Aorta (tissue), 5 donors: Measurements from ENCODE around the gene RHBG. TPM values are rescaled to one million over a fixed set of nuclear protein-coding genes. Genes with fewer than 3 reads are reported as not detected.

Experiments used
- ATAC-seq: fragments of 200-7000 bp; cut with Tn5 transposase; one replicate; pipeline ENCODE4 v1.9.1; 2022; ENCODE audit warnings: moderate library complexity; ENCODE audit not compliant: low FRiP score
- DNase-seq, 2 donors: peaks; one replicate each; pipeline ENCODE4 v3.0.0-alpha.2; 2020
- H3K27ac ChIP-seq, 2 donors: one replicate each; pipeline ENCODE4 v1.5.1; 2013; ENCODE audit warnings: low read length in 2 of 2, mild to moderate bottlenecking in 2 of 2, moderate library complexity in 2 of 2, control low read depth in 1 of 2, inconsistent platforms in 1 of 2, low read depth in 1 of 2
- H3K27me3 ChIP-seq, 2 donors: one replicate each; pipeline ENCODE4 v1.6.1; 2013; ENCODE audit warnings: control low read depth in 1 of 2, low read length in 1 of 2, mild to moderate bottlenecking in 1 of 2, moderate library complexity in 1 of 2; ENCODE audit not compliant: insufficient read depth in 2 of 2, control insufficient read depth in 1 of 2
- H3K36me3 ChIP-seq, 2 donors: one replicate each; pipeline ENCODE4 v1.6.1; 2013; ENCODE audit warnings: control low read depth in 1 of 2, low read length in 1 of 2, mild to moderate bottlenecking in 1 of 2; ENCODE audit not compliant: insufficient read depth in 2 of 2, control insufficient read depth in 1 of 2
- H3K4me1 ChIP-seq, 2 donors: one replicate each; pipeline ENCODE4 v1.6.1; 2013; ENCODE audit warnings: low read length in 2 of 2, control low read depth in 1 of 2, mild to moderate bottlenecking in 1 of 2, moderate library complexity in 1 of 2; ENCODE audit not compliant: insufficient read depth in 2 of 2, control insufficient read depth in 1 of 2
- H3K4me3 ChIP-seq, 2 donors: one replicate each; pipeline ENCODE4 v1.5.1; 2013; ENCODE audit warnings: low read length in 2 of 2, control low read depth in 1 of 2, mild to moderate bottlenecking in 1 of 2
- H3K9me3 ChIP-seq: one replicate; pipeline ENCODE4 v1.6.1; 2013; ENCODE audit warnings: mild to moderate bottlenecking, low read length; ENCODE audit not compliant: control insufficient read depth
- WGBS, 2 donors: extraction: QIAGEN DNeasy Blood & Tissue Kit; methylation state at CpG; one replicate each; pipeline ENCODE4 v1.1.7; 2013; 5-methylcytosine and 5-hydroxymethylcytosine counted together
- intact Hi-C, 2 donors: fragments of 100-400 bp; cut with DNase I; formaldehyde crosslinking; loops; one replicate each; pipeline versions ENCODE4 v1.14.2 to v1.15.0; 2022
- polyA plus RNA-seq, 2 donors: library from polyadenylated mRNA; stranded (reverse); fragments of 200-250 nt; gene quantifications; one replicate each; pipeline ENCODE4 v1.2.3, GENCODE V29; 2013
- total RNA-seq, 2 donors: library from RNA; stranded (reverse); fragmentation: NEBNext Ultra II Directional; extraction: Animal tissue kit (Norgen Biotek cat#: 25700); gene quantifications; one replicate each; pipeline ENCODE4 v1.2.1, GENCODE V29; 2021
- donor health status: healthy with polysubstance abuse.
- donor health status: Bipolar disorder and iron deficiency.
- donor health status: DM: no; HTN: no; CAD: no.
- donor health status: DM: no; HTN: no; CAD: no.
- donor health status: DM: yes; HTN: yes; CAD: no.

The RHBG gene
- total and polyA plus RNA-seq, 4 donors = not detected

- intact Hi-C loops = no loop called here
- no peak overlapping the region for H3K27ac ChIP-seq
- no peaks in the 10 kb centered on the region for H3K4me1 ChIP-seq
- H3K27me3 ChIP-seq = peaks cover 0 to 2% of the 10 kb centered on the region in 2 donors
- no peak for ATAC-seq
- H3K4me3 ChIP-seq = no peak overlapping the region
- no peak for DNase-seq
- no peaks in the 10 kb centered on the region for H3K9me3 ChIP-seq
- H3K36me3 ChIP-seq = no peaks in the 10 kb centered on the region
Observed at GRCh38 chr1:156393095-156393494, 24.1 kb downstream of the RHBG start.

DNA sequence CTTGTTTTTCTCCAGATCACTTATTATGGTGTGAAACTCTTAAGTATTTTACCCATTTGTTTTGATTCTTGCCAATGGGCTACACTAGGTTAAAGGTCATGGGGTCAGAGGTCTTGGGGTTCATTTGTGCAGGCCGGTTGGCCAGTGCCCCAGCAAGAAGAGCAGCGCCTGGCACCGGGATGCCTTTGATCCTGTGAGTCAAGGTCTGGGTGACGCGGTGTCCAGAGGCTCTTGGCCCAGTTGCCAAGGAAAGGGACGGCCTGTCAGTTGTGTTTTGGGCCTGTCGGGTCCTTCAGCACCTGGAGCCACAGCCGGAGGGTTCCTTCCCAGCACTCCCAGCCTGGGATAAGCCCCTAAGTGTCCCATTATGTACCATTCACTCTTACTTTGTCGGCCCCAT lies 25.1 kb downstream of the RHBG start:
- intact Hi-C loops = no loop called here
- no peak for ATAC-seq
- WGBS, 2 donors = 88 to 92% methylated on average over 9 of the region's 9 CpGs
- no peaks in the 10 kb centered on the region for H3K9me3 ChIP-seq
- no peaks in the 10 kb centered on the region for H3K4me1 ChIP-seq
- no peaks in the 10 kb centered on the region for H3K36me3 ChIP-seq
- no peaks in the 10 kb centered on the region for H3K27me3 ChIP-seq
- H3K27ac ChIP-seq = no peak overlapping the region
- H3K4me3 ChIP-seq = no peak overlapping the region
- no peak for DNase-seq

- H3K4me3 ChIP-seq = no peak overlapping the region
- 88 to 90% methylated on average over 16 of the region's 16 CpGs for WGBS, 2 donors
- no peaks in the 10 kb centered on the region for H3K27me3 ChIP-seq
- intact Hi-C loops = no loop called here
- no peak for ATAC-seq
- no peaks in the 10 kb centered on the region for H3K4me1 ChIP-seq
- no peak for DNase-seq
- no peak overlapping the region for H3K27ac ChIP-seq
- no peaks in the 10 kb centered on the region for H3K36me3 ChIP-seq
- no peaks in the 10 kb centered on the region for H3K9me3 ChIP-seq
Observed at GRCh38 chr1:156394835-156395461, 25.9 kb downstream of the RHBG start.

DNA sequence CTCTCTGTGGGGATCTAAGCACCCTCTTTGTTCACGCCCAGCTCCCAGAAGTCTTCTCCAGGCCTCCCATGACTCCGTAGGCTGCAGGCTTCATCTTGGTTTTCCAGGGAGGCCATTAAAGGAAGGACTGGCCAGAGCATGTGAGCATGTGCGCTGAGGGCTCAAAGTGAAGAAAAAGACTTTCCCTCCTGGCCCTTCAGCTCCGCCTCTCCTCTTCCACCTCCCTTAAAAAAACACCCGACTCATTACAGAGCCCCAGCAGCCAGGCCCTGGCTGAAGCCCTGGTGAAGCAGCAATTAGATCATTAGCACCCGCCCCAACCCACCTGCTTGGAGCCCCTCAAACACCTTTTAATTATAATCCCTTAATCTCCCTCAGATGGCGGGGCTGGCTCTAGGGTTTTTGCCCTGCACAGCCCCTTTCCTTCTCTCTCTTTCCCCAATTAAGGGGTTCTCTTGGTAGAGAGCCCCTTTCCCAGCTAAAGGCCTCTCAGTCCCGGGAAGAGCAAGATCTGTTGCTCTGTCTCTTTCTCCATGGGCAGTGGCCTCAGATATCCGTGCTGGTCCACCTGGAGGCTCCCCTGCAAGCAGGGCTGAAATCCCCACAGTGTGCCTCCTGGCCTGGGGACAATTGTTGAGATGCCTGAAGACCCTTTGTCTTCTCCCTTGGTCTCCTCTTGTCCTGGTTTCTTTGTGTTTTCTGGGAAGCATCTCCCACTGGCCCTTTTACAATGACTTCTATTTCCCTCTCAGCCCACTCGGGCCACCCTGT lies 30.5 kb downstream of the RHBG start:
- no peak for ATAC-seq
- Histone ChIP-seq H3K36me3 (no peaks in the 10 kb centered on the region), H3K27ac (no peak overlapping the region), H3K4me1 (no peaks in the 10 kb centered on the region), H3K27me3 (no peaks in the 10 kb centered on the region), H3K4me3 (no peak overlapping the region), H3K9me3 (no peaks in the 10 kb centered on the region)
- 77 to 84% methylated on average over 10 of the region's 10 CpGs for WGBS, 2 donors
- no peak for DNase-seq
- intact Hi-C loops = no loop called here

DNA sequence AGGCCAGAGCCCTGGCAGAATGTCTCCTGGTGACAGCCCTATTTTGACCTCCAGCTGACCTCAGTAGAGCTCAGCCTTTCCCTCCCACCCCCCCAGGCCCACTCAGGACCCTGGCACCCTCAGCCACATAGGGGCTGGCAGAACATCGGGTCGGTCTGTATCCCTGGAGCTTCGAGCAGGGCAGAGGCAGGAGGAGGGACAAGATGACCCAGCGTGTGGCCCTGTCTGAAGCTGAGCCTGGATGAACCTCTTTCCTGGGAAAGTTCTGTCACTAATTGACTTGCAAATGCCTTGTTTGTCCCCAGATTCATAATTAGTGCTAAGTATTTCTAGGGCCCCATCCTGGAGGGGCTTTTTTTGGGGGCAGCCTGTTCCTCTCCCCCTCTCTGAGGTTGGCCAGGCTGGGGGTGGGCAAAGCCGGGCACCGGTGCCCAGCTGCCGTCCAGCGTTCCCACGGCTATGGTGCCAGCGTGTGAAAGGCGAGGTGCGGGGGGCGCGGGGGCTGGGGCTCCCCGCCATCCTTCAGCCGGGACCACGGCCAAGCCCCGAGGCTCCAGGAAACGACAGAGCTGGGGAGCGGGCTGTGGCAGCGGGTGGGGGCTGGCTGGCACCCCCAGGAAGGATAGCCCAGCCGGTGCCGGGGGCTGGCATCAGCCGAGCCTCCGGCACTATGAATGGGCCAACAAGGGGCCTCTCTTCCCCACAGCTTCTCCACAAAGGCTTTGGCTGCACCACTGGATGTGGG lies 31.4 kb downstream of the RHBG start:
- H3K4me3 ChIP-seq = no peak overlapping the region
- DNase-seq (no peak), ATAC-seq (no peak)
- no peaks in the 10 kb centered on the region for H3K36me3 ChIP-seq
- H3K9me3 ChIP-seq = no peaks in the 10 kb centered on the region
- WGBS, 2 donors = 64 to 72% methylated on average over 25 of the region's 25 CpGs
- intact Hi-C loops = no loop called here
- no peak overlapping the region for H3K27ac ChIP-seq
- H3K4me1 ChIP-seq = no peaks in the 10 kb centered on the region
- H3K27me3 ChIP-seq = no peaks in the 10 kb centered on the region

DNA sequence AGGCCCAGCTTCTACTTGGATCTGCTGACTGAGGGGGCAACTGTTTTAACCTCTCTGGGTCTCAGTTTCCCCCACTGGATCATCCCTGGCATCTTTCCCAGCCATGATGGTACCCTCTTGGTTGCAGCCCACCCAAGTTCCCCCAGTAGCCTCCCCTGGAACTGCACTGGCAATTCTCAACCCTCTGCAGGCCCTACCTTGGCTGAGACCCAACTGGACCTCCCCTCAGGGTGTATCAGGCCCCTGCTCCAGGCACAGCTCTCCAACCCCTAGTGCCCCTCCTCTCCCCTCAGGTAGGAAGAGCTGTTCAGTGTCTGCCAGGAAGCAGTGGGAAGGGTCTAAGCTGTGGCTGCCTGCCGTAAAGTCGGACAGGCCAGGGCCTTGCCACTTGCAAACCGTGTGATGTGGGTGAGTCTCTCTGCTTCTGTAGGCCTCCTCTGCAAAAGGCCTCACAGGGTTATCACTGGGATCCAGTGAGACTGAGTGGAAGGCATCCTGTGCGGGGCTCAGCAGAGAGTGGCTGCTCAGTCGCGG lies 32.1 kb downstream of the RHBG start:
- ATAC-seq (no peak), DNase-seq (no peak)
- intact Hi-C loops = no loop called here
- 73 to 83% methylated on average over 6 of the region's 6 CpGs for WGBS, 2 donors
- no peak overlapping the region for H3K4me3 ChIP-seq
- no peaks in the 10 kb centered on the region for H3K4me1 ChIP-seq
- H3K36me3 ChIP-seq = no peaks in the 10 kb centered on the region
- H3K27ac ChIP-seq = no peak overlapping the region
- H3K9me3 ChIP-seq = no peaks in the 10 kb centered on the region
- no peaks in the 10 kb centered on the region for H3K27me3 ChIP-seq

- no peaks in the 10 kb centered on the region for H3K9me3 ChIP-seq
- H3K4me1 ChIP-seq = no peaks in the 10 kb centered on the region
- H3K4me3 ChIP-seq = no peak overlapping the region
- ATAC-seq = no peak
- DNase-seq = no peak
- H3K27me3 ChIP-seq = no peaks in the 10 kb centered on the region
- no peaks in the 10 kb centered on the region for H3K36me3 ChIP-seq
- WGBS, 2 donors = 42 to 52% methylated on average over 3 of the region's 3 CpGs
- H3K27ac ChIP-seq = no peak overlapping the region
- intact Hi-C loops = no loop called here
Observed at GRCh38 chr1:156401681-156402081, 32.7 kb downstream of the RHBG start.

DNA sequence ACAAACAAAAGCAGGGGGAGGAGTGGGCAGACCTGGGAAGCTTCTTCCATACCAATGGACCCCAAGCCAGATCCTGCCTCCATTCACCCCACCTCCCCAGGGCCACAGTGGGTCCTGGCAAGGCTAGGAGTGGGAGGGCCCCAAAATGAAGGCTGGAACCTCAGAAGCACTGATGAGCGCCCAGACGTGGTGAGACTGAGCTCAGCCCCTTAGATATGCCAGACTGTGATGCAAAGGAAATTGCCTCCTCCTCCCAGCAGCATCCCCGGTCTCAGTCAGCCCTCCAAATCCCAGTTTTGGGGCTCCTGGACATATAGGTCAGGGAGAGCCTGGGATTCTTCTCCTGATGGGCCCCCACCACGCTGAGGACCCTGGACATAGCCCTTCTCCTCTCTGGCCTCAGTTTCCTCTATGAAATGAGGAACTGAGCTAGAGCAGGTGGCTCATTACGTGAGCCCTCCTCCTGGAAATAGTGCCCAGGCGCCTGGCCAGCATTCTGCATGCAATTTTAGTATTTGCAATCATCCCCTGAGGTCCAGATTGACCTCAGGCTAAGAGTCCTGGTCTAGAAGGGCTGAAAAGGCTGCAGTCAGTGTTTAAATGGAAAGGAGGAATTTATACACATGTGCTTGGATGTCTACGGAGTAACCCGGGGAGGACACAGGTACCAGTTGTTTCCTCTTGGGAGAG lies 33.5 kb downstream of the RHBG start:
- Histone ChIP-seq H3K9me3 (no peaks in the 10 kb centered on the region), H3K27me3 (no peaks in the 10 kb centered on the region), H3K4me3 (no peak overlapping the region), H3K36me3 (no peaks in the 10 kb centered on the region), H3K4me1 (no peaks in the 10 kb centered on the region), H3K27ac (no peak overlapping the region)
- no peak for DNase-seq
- 39 to 41% methylated on average over 8 of the region's 8 CpGs for WGBS, 2 donors
- intact Hi-C loops = no loop called here
- no peak for ATAC-seq
